ENCODE data around the gene TELO2.

TELO2 gene

GRCh38 chr16:1492082-1492922, 858 bp upstream of the TELO2 start:
- H3K27ac ChIP-seq = peak overlapping the region; percentile 84
- TF ChIP-seq CTCF (conservative IDR thresholded peaks at IDR 0.05) = no peak

GRCh38 chr16:1493746-1494094, 560 bp downstream of the TELO2 start:
- TF ChIP-seq CTCF (conservative IDR thresholded peaks at IDR 0.05) = no peak
- peak overlapping the region; percentile 84 for H3K27ac ChIP-seq

GRCh38 chr16:1494129-1494640, 1.0 kb downstream of the TELO2 start:
- H3K27ac ChIP-seq = peak overlapping the region; percentile 84

GRCh38 chr16:1494711-1495110, 1.6 kb downstream of the TELO2 start:
- peak; percentile 17 for TF ChIP-seq CTCF (conservative IDR thresholded peaks at IDR 0.05)
- H3K27ac ChIP-seq = no peak overlapping the region; the same call in 1 of the 2 replicates

More at GRCh38 chr16:1494129-1494640, 1.0 kb downstream of the TELO2 start:
- TF ChIP-seq CTCF (conservative IDR thresholded peaks at IDR 0.05) = peak; percentile 69

GRCh38 chr16:1495211-1495888, 2.2 kb downstream of the TELO2 start:
- no peak for TF ChIP-seq CTCF (conservative IDR thresholded peaks at IDR 0.05)
- no peak overlapping the region; the same call in 1 of the 2 replicates for H3K27ac ChIP-seq

- no peak overlapping the region for H3K27ac ChIP-seq
- TF ChIP-seq CTCF (conservative IDR thresholded peaks at IDR 0.05) = no peak
Measured at GRCh38 chr16:1495889-1496262, 2.7 kb downstream of the TELO2 start.

- no peak overlapping the region for H3K27ac ChIP-seq
- no peak for TF ChIP-seq CTCF (conservative IDR thresholded peaks at IDR 0.05)
Measured at GRCh38 chr16:1496464-1496863, 3.3 kb downstream of the TELO2 start.
